Ecto neural progenitor cell (in vitro differentiated cells): ENCODE results near the gene DMD.

ENCODE experiments used
- DNase-seq: peaks from one replicate; pipeline ENCODE4 v3.0.0-alpha.2; 2018; ENCODE audit warnings: low spot score

The DMD gene

GRCh38 chrX:31112226-31112999, 2098.9 kb downstream of the DMD start:
- DNase-seq, result no peak

- no peak for DNase-seq
Observed at GRCh38 chrX:31110657-31111056, 2100.7 kb downstream of the DMD start.

GRCh38 chrX:31099536-31100090, 2111.7 kb downstream of the DMD start:
- no peak for DNase-seq

DNA sequence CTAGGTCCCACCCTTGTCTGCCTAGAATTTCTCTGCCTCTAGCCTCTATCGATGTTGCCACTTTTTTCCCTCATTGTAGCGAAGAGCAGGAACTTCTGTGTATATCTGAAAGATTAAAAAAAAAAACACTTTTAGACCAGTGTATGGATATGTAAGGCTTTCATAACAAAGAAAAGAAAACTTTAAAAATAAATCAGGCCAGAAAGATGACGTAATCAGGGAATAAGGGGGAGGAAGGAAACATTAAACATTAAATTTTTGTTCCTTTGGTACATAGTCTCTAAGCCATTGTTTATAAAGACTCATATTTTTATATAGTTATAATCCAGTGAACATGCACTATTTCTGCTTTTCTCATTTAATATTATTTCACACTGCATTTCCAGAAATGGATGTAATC, 2113.3 kb downstream of the DMD start:
- no peak for DNase-seq

- no peak for DNase-seq
Observed at GRCh38 chrX:31093639-31093975, 2117.7 kb downstream of the DMD start.

DNA sequence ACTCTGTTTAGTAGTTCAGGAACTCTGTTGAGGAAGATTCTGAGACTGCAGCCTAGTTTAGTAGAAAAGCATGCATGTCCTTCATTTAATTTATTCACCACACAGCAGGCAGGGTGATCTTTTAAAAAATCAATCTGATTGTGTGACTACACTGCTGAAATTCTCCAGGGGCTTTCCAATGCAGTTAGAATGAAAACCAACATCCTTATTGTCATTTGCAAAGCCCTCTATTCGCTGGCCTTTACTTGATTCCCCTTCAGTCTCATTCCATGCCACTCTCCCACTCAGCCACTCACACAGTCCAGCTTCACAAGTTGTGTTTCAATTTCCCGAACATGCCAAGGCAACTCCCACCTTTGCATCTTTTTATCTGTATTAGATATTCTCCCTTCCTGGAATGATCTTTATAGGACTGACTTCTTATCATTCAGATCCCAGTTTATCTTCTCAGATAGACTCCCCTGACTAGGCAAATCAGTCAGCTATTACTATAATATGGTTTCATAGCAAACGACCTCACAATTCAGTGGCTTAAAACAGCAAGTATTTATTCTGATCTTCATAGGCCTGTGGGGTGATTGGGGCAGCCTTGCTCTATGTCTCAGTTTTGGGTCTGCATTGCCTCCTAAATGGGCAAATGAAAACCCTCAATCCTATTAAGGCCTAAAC, 2118.2 kb downstream of the DMD start:
- no peak for DNase-seq

DNA sequence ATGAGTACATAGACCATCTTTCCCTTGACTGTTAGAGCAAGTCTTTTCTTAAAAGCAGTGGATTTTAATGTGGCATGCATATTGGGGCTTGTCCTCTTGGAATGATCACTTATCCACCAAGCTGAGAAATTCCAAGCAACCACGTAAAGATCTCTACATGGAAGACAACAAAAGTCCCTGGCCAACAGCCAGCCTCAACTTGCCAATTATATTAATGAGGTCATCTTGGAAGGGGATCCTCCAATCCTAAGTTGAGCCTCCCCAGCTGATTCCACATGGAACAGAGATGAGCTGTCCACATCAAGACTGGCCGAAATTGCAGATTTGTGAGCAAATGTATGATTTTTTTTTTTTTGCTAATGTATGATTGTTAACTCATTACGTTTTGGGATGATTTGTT, 2118.9 kb downstream of the DMD start:
- DNase-seq, result no peak

DNA sequence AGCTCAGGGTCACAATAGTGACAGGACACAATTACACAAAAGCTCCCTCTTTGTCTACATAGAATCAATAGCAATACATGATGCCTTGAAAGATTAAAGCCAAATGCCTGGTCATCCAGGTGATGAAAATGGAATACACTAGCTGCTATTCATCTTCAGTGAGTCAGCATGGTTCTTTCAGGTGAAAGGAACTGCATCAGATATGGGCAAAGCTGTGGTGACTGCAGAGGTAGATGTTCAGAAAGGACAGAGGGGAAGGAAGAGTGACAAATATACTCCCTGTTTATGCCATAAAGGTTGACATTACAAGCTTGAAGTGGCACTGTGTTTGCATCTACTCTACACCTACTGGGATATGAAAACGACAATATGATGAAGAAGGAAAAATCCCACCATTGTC, 2119.5 kb downstream of the DMD start:
- no peak for DNase-seq

DNA sequence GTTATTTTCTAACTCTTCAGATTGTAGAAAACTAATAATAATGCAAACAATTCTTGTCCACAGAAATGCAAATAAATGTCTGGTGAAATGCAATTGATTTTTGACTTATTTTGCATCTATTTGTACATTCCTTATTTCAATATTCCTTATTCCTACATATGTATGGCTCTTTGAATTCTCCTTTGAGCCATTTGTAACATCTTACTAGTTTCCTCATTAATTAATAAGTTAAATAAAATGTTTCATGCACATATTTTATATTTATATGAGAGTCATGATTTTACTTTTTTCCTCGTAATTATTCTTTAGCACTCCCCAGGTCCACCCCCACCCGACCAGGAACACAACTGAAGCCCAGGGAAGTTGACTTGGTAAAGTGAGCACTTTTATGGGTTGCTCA, 2136.8 kb downstream of the DMD start:
- no peak for DNase-seq

DNA sequence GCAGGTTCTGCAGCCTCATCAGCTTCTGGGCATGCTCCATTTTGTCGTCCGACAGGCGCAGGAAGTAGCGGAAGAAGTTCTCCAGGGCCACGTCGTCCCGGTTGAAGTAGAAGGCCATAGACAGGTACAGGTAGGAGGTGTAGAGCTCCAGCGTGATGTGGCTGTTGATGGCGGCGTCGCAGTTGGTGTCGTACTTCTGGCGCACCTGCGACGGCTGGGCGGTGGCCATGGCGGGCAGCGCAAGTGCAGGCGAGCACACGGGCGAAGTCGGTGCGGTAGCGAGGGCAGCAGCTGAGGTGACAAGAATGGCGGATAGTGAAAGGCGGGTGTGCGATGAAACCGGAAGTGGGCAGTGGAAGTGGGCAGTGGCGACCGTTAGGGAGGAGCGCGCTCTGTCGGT, 2139.6 kb downstream of the DMD start, which contains the start of gene FTHL17:
Gene FTHL17, minus strand, starts transcription at position 317 of the 400 bp plus-strand sequence. Its CDS starts 88 bp downstream, at position 229.
- no peak for DNase-seq

DNA sequence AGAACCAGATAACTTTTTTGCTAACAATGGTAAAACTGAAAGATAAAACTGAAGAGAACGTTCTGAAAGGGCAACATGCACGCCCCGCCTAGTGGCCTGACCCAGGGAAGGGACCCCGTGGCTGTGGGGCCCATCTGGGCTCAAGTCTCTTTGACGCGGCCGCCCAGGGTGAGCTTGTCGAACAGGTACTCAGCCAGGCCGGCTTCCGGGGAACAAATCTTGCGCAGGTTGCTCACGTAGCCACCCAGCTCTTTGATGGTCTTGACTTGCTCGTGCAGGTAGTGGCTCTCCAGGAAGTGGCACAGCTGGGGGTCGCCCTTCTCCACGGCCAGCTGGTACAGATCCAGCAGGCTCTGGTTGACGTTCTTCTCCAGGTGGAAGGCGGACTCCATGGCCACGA, 2140.1 kb downstream of the DMD start:
- DNase-seq, result no peak

DNA sequence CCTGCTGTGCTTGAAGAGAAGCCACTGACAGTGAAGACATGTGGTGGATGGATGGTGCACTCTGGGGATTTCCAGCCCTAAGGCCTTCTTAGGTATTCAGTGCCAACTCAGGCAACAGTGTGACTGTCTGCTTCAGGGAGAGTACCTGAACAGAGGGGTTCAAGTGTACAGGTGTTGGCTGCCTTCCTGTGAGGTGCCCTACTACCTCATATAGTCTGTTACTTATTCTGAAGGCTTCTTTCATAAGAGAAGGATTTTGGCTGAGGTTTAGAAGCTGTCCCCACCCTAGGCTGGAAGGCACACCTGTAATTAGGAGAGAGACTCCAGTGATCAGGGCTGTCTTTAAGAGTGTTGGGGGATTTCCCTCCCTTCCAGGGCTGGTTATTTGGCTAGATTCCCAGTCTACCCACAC, 2141.3 kb downstream of the DMD start:
- DNase-seq, result no peak
